HG03432 (cell line): Measurements from ENCODE around the gene MFSD12.
A peak's percentile ranks its signal among the peaks of the same experiment; 100 is the strongest.

Source experiments
- ATAC-seq: cut with Tn5 transposase; IDR thresholded peaks from one replicate; pipeline ENCODE4 v1.9.1; 2021; ENCODE audit warnings: mild to moderate bottlenecking, moderate library complexity; ENCODE audit not compliant: unreplicated experiment

The MFSD12 gene

DNA sequence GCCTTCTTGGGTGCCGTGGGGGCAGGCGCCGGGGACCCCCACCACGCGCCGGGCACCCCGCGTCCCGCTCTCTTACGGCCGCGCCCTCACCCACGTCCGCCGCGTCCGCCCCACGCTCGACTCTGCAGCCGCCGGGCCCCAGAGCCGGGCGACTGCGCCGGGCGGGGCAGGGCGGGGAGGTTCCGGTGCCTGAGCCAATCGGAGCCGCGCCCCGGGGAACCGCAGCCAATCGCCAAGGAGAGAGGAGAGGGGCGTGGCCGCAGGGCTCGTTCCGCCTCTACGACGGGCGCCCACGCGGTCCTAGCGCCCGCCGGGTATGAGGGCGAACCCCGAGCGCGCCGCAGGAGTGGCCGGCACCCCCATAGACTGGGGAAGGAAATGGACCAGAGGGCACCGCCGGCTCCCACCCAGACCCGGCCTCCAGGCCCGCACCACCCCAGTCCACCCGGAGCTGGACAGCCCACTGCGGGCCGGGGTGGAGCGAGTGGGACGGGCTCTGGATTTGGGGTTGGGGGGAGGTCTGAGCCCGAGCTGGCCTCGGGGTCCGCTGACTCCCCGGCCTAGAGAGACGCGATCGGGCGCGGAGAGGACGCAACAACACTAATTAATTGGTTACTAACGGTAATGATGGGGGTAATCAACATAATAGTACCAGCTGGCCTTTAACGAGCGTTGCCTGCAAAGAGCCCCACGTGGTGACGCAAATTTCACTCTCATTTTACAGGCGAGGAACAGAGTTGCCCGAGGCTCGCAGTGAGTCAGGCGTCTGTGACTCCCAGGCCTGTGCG is at the start of gene MFSD12:
Gene MFSD12, minus strand, starts transcription at position 126 of the 788 bp plus-strand sequence. CDS start 183 bp downstream, outside the sequence.
- peak; percentile 84 for ATAC-seq

DNA sequence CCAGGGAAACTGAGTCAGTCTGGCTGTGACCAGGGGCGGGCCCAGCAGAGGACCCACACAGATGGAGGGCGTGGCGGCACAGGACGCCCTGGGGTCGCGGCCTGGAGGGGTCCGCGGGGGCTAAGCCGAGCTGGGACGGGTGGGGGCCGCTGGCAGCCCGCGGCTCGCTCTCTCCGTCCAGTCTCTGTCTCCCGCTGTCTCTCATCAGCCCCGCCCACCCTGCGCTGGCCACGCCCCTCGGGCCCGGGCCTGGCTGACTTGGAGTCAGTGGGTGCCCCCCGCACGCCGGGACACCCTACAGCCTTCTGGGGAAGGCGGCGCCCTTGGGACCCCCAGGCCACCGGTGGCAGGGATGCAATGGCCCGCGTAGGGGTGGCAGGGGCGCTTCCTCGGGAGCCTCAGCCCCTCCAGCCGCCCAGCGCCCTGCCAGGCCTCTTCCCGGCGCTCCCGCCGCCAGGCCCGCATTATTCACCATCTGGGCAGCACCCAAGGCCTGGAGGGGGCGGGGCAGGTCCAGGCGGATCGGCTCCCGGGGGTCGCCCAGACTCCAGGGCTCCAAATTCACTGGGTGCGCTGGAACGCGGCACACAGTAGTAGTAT is 49.4 kb upstream of the MFSD12 start, which contains the start of gene TBXA2R:
Gene TBXA2R, minus strand, starts transcription at position 186 of the 600 bp plus-strand sequence. CDS start 6,241 bp downstream, outside the sequence.
- no peak for ATAC-seq

DNA sequence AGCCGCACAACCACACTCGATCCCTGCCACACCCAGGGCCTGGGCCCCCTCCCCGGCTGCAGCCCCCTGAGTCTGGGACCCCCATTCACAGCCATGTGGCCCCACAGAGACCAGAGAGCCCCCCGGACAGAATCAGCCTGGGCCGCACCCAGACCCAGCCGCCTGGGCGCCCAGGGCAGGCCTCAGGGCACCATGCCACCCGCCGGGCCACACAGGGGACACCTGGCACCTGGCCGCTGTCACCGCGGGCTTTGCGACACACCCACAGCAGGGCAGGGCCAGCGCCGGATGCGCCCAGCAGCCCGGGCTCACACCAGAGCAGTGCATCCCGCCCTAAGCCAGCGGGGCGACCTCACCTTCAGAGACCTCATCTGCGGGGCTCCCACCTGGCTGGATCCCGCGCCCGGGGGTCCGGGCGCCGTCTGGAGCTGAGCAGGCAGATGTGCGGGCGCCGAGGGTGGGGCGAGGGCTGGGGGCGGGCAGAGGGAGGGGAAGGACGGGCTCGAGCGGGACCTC is 48.8 kb upstream of the MFSD12 start:
- no peak for ATAC-seq

DNA sequence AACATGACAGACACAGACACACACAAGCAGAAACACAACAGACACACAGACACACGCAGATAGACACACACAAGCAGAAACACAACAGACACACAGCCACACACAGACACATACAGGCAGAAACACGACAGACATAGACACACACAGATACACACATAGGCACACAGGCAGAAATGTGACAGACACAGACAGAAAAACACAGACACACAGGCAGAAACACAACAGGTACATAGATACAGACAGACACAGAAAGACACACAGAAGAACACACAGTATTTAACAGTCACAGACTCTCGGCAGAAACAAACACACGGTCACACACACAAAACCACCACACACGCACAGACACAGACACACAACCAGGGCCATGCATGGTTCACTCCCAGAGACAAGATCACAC is 48.4 kb upstream of the MFSD12 start:
- ATAC-seq = no peak

DNA sequence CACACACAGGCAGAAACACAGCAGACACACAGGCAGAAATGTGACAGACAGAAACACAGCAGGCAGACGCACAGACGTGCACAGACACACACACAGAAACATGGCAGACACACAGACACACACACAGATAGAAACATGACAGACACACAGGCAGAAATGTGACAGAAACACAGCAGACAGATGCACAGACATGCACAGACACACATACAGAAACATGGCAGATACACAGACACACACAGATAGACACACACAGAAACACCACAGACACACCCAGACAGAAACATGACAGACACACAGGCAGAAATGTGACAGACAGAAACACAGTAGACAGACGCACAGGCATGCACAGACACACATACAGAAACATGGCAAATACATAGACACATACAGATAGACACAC is 48.0 kb upstream of the MFSD12 start:
- ATAC-seq = no peak

DNA sequence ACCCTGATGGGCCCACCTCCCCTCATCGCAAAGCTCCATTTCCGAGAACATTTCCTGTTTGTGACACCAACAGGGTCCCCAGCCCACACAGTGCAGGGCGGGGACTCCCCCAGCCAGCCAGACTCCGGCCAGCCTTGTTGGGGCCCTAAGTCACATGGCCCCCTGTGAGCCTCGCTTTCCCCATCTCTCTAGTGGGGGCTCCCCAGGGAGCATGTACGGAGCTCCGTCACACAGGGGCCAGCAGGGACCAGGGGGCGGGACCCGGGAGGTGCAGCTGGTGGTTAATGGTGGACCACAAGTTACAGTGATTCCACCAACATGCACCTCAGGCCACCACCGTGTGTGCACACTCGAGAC is 47.6 kb upstream of the MFSD12 start:
- ATAC-seq = no peak

DNA sequence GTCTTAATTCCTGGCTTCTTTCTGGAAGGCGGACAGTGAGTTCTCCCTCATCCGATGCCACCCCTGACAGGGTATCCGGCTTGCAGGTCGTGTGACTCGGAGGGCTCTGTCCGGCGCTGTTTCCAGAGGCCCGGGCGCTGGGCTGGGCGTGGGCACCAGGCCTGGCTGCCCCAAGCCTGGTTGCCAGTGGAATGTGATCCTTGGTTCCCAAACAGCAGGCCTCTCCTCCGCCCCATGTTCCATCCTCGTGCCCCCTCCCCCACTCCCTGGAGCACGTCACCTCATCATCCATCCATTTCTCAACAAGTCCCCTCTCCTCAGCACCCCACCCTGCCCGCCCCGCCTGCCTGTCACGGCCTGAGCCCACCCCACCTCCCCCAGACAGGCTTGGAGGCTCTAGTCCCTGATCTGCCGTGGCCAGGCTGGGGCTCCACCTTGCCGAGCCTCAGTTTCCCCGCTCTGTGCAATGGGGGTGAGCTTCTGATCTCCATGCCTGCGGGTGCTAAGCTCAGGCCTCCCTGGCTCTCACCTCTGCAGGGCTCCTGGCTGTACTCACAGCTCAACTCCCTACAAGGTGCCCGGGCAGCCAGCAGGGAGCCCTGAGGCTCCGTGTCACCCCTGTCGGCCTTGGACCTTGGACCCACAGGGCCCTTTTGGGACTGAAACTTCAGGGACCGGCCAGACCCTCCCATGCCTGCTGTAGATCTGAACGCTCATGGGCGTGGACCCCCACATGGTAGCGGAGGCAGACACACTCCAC is 47.0 kb upstream of the MFSD12 start:
- ATAC-seq = no peak

DNA sequence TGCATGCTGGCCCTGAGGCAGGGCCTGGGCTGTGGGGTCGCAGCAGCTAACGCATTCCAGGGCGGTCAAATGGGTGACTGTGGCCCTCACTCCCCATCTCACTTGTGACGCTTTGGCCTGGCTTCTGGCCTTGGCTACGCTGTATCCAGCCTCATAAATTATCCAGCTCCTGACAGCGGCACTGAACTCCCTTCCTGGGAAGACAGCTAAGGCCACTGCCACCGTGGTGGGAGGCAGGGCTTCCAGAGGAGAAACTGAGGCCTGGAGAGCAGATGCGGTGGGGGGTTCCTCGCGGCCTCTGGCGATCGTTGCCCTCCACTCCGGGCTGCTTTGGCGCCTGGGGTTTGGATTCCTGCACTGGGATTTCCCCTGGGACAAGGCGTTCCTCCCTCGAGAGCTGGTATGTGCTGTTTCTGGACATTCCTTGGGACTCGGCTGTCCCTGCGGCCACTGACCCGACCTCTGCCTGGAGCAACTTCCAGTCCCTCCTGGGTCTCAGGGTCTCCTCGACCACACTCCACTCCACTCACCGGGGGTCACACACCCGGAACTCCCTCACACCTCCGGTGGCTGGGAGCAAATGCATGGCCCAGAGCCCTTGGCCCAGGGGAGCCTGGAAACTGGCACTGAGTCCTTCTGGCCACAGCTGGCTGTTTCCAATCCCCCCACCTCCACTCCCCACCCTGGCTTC is 45.9 kb upstream of the MFSD12 start:
- ATAC-seq = no peak

DNA sequence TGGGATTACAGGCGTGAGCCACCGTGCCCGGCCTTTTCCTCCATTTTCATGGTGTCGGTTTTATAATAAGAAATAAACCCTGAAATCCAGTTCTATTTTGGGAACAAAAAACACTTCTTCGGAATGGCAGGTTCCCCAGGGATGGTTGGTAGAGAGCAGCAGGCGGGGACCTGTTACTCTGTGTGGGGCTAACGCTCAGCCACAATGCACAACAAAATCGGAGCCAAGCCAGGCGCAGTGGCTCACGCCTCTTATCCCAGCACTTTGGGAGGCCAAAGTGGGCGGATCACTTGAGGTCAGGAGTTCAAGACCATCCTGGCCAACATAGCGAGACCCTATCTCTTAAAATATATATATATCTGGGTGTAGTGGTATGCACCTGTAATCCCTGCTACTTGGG is 43.6 kb upstream of the MFSD12 start:
- no peak for ATAC-seq

DNA sequence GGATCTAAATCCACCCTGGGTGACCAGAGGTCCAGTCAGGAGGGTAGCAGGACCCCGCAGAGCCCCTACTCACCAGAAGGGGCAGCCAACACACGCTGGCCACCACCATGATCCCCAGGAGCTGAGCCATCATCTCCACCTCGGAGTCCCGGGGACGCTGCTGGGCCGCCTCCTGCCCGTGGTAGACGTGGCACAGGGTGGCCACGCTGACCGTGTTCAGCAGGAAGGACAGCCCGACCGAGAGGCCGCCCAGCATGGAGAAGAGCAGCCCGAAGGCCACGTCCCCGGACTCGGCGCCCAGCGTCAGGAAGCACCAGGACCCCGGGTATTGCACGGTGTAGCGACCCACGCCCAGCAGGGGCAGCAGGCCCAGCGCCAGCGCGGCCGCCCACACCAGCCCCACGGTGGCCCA is 42.4 kb upstream of the MFSD12 start:
- ATAC-seq = no peak

DNA sequence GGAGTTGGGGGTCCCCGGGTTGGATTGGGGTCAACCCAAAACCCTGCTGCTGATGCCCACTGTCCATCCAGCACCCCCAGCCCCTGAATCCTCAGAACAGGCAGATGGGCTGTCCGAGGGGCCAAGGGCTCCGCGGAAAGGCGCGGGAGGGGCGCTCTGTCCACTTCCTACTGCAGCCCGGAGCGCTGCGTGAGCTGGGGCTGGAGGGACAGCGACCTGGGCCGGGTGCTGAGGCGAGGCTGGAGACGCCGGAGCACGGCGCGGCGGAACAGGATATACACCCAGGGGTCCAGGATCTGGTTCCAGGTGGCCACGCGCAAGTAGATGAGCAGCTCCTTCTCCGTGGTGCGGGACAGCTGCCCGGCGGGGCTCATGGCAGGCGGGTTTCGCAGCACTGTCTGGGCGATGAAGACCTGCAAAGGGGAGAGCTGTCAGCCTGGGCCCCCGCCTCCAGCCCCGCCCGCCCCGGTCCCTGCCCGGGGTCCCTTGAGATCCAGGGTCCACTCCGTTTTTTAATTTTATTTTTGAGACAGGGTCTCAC is 38.2 kb upstream of the MFSD12 start:
- no peak for ATAC-seq

DNA sequence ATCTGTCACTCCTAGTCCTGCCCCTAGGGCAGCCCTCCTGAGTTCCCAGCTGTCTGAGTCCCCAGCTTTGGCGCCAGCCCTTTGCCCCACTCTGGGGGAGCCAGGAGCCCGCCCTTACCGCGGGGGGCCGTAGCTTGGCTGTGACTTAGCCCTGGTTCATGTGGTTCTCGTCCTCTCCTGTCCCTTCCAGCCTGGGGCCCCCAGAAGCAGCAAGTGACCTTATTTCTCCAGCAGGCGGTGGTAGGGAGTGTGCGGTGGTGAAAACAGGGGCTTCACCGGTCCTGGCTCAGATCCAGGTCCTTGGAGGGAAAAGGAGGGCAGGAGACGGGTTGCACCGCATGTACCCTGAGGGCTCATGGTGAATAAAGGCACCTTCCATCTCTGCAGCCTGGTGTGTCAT is 35.8 kb upstream of the MFSD12 start:
- no peak for ATAC-seq

DNA sequence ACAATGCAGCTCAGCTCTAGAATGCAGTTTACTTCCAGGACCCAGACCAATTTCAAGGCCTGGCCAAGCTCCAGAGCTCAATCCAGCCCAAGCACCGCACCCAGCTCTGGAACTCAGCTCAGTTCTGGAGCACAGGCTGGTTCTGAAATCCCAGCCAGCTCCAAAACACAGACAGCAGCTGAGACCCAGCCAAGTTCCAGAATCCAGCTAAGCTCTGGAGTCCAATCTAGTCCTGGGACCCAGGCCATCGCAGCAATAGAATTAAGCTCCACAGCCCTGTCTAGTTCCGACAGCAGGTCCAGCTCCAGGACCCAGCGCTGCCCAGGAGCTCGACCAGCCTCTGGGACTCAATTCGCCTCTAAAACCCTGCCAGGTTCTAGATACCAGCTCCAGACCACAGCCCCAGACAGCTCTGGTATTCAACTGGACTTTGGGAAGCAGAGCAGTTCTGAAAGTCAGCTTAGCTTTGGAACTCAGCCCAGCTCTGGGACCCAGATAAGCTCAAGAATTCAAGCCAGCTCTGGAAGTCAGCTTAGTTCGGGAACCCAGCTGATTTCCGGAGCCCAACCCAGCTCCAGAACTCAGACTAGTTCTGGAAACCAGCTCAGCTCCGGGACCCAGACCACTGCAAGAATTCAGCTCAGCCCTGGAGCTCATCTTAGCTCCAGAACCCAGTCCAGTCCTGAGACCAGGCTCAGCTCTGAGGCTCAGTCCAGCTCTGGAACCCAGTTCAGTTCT is 34.7 kb upstream of the MFSD12 start:
- ATAC-seq = no peak

DNA sequence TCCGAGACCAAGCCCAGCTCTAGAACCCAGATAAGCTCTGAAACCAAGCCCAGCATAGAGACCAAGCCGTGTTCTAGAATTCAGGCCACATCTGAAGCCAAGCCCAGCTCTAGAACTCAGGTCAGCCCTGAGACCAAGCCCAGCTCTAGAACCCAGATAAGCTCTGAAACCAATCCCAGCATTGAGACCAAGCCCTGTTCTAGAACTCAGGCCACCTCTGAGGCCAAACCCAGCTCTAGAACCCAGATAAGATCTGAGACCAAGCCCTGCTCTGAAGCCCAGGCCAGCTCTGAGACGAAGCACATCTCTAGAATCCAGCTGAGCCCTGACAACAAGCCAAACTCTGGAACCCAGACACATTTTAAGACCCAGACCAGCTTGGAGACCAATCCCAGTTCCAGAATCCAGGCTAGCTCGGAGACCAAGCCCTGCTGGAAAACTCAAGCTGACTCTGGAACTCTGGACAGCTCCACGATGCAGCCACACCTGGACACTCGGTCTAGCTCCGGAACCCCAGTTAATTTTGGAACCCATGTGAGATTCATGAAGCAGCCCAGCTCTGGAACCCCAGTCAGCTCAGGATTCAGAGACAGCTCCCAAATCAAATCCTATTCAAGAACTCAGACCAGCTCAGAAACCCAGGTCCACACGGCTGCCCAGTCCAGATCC is 33.7 kb upstream of the MFSD12 start:
- no peak for ATAC-seq

DNA sequence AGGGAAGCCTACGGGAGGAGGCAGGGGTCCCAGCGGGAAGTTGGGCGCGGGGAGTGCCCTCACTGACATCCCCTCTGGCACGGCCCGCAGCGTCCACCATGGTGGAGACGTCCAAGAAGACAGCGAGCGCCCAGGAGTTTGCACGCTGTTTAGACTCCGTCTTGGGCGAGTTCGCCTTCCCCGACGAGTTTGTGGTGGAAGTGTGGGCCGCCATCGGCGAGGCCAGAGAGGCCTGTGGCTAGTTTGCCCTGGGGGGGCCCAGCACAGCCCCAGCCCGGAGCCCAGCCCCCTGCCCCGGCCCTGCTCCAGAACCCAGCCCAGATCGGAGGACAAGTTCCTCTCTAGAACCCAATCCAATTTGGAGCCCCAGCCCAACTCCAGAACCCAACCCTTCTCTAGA is 32.6 kb upstream of the MFSD12 start:
- ATAC-seq = no peak

DNA sequence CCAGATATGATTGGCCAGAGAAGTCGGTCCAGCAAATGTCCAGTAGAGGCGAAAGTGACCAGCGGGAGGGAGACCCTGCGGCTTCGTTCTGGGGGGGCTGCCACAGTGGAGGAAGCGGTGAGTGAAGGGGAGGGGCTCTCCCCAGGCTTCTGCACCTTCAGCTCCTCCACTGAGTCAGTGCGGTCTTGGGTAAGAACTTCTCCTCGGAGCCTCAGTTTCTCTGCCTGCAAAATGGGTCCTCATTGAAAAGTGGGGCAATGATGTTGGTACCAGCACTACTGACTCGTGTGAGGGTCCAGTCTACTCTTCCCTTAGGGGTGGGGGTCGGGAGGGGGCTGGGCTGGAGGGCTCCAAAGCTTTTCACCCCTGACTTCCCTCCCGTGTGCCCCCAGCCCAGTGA is 32.1 kb upstream of the MFSD12 start:
- ATAC-seq = no peak

DNA sequence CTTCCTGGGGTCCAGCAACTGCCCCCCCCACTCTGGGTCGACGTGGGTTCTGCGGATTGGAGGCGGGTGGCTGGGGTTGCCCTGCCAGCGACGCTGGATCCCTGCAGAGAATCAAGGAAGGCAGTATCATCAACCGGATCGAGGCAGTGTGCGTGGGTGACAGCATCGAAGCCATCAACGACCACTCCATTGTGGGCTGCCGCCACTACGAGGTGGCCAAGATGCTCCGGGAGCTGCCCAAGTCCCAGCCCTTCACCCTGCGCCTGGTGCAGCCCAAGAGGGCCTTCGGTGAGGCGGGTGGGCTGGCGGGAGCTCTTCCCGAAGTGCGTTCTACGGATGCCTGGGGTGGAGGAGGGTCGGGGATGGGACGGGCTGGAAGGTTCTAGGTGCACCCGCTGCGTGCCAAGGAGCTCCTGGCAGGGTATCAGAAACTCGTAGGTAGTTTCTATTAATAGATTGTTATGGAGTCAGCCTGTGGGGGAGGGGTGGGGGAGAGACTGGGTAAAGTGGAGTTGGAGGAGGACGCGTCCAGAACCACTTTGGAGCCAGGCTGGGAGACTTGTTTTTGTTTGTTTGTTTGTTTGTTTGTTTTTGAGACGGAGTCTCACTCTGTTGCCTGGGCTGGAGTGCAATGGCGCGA is 29.4 kb upstream of the MFSD12 start:
- ATAC-seq = no peak

DNA sequence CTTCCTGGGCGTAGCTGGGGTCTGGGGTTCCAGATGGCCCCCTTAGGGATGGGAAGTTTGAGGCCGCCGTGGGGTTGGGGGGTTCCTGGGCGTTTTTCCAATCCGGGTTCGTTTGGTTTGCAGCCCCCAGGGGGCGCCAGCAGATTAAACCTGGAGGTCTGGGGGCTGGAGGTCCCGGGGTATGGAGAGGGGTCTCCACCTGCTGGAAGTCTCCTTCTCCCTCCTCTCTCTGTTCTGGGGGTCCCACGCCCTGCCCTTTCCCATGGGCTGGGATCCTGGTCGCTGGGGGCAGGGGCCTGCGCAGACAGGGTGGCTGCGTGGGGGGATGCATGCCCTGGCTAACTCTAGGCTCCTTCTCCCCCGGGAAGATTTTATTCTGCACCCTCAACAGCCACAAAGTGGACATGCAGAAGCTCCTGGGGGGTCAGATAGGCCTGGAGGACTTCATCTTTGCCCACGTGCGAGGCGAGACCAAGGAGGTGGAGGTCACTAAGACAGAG is 28.8 kb upstream of the MFSD12 start:
- ATAC-seq = no peak
